Measurements from ENCODE around the gene VWA3A. TPM values are rescaled to one million over a fixed set of nuclear protein-coding genes. Genes with fewer than 3 reads are reported as not detected.

VWA3A gene
- total RNA-seq, 1 donor = under 0.01 TPM

DNA sequence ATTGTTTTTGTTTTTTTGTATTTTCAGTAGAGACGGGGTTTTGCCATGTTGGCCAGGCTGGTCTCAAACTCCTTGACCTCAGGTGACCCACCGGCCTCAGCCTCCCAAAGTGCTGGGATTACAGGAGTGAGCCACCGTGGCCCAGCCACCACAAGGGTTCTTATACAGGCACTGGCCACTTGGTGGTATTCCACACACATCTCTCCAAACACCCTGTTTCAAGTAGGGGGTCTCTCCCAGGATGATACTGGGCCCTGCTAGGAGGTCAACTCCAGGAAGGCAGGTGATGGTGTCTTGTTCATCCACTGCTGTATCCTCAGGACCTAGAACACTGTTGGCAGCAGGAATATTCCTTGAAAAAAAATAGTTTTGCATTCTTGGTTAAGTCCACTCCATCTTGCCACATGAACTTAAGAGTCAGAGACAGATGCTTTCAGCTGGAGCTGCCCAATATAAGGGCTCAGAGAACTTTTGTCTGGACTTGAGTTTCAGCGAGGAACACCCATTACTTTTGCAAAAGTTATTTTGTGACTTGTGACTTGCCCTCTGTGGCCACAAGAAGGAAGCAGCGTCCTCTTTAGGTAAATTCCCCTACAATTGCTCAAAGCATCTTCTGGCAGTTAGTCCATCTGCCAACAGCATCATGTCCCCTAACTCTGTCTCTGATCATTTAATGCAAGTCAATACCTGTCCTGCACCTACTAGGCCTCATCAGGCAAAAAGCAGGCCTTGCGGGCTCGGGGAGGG lies 106.4 kb downstream of the VWA3A start:
- no peak overlapping the region for H3K4me3 ChIP-seq (ENCODE audit: low read depth, low read length)
- TF ChIP-seq CTCF (IDR thresholded peaks at IDR 0.05; ENCODE audit: insufficient read depth, low read depth, low read length) = peak; percentile 1
- no peak for DNase-seq (ENCODE audit: low read depth)

GRCh38 chr16:22202261-22202637 lies 109.9 kb downstream of the VWA3A start:
- TF ChIP-seq CTCF (IDR thresholded peaks at IDR 0.05; ENCODE audit: insufficient read depth, low read depth, low read length) = no peak
- H3K4me3 ChIP-seq (ENCODE audit: low read depth, low read length) = no peak overlapping the region
- DNase-seq (ENCODE audit: low read depth) = no peak

- no peak for DNase-seq (ENCODE audit: low read depth)
- no peak for TF ChIP-seq CTCF (IDR thresholded peaks at IDR 0.05; ENCODE audit: insufficient read depth, low read depth, low read length)
- H3K4me3 ChIP-seq (ENCODE audit: low read depth, low read length) = no peak overlapping the region
Observed at GRCh38 chr16:22203091-22203490, 110.8 kb downstream of the VWA3A start.

DNA sequence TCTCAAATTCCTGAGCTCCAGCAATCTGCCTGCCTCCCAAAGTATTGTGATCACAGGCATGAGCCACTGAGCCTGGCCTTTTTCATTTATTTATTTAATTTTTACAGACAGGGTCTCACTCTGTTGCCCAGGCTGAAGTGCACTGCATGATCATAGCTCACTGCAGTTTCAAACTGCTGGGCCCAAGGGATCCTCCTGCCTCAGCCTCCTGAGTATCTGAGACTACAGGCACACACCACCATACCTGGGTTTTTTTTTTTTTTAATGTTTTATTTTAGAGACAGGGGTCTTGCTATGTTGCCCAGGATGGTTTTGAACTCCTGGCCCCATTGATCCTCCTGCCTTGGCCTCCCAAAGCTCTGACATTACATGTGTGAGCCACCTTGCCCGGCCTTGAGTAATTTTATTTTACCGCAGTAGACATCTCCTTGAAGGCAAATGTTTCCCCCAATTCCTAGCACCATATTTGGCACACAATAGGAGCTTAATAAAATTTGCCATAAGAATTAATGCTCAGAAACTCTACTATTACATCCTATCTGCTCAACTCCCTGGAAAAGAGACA lies 111.8 kb downstream of the VWA3A start:
- H3K4me3 ChIP-seq (ENCODE audit: low read depth, low read length) = no peak overlapping the region
- TF ChIP-seq CTCF (IDR thresholded peaks at IDR 0.05; ENCODE audit: insufficient read depth, low read depth, low read length) = no peak
- DNase-seq (ENCODE audit: low read depth) = no peak

- no peak for TF ChIP-seq CTCF (IDR thresholded peaks at IDR 0.05; ENCODE audit: insufficient read depth, low read depth, low read length)
- peak overlapping the region; percentile 83 for H3K4me3 ChIP-seq (ENCODE audit: low read depth, low read length)
- DNase-seq (ENCODE audit: low read depth) = no peak
Observed at GRCh38 chr16:22205577-22206012, 113.3 kb downstream of the VWA3A start.

DNA sequence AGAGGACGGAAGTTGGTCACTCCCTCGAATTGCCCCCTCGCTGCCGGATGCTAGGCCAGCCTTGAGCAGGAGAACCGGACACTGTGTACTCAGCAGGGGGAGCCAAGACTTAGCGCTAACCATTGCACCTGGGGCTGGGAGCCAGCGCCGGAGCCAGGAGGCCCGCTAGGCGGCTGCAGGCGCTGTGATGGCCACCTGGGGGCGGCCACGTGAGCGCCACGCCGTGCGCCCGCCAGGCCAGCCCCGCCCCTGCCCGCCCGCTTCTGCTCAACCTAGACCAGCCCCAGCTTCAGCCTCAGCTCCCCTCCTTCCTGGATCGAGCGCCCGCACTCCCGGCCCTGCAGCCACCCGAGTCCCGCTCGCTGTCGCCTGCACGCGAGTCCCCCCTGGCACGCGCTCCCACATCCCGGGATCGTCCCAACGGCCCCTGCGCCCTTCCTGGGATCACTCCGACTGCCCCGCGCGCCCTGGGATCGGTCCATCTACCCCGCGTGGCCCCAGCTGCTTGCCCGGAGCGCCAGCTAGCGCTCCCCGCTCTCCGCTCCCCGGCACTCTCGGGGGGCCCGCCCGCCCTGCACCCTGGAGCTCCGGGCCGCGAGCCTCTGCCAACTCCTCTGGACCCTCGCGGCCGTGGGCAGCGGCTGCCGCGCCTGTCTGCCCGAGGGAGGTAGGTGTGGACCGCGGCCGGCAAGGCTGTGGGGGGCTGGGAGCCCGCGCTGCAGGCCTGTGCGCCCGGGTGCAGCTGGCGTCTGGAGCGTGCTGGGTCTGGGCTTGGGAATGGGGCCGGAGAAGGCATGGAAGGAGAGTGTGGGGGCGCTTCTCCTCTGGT lies 113.9 kb downstream of the VWA3A start, which contains the start of gene EEF2K:
Gene EEF2K (plus strand): TSS at position 266 of the 829 bp plus-strand sequence. CDS start 19,452 bp downstream, outside the sequence.
- DNase-seq (ENCODE audit: low read depth) = peak; percentile 97
- peak; percentile 61 for TF ChIP-seq CTCF (IDR thresholded peaks at IDR 0.05; ENCODE audit: insufficient read depth, low read depth, low read length)
- peak within 1 kb of the TSS; percentile 83 for H3K4me3 ChIP-seq (ENCODE audit: low read depth, low read length)

Other genes starting within 250 kb of the VWA3A start
- 48.8 and 62.8 TPM in 2 replicates for gene NPIPB4, start 234.8 kb upstream of the VWA3A start, total RNA-seq
- 148 and 225 TPM in 2 replicates for gene UQCRC2, start 139.2 kb upstream of the VWA3A start, total RNA-seq
- gene PDZD9, start 91.4 kb upstream of the VWA3A start, total RNA-seq = not detected in 2 replicates
- gene MOSMO, start 84.4 kb upstream of the VWA3A start, total RNA-seq = 18.4 and 19.0 TPM in 2 replicates
- gene SDR42E2, start 70.0 kb downstream of the VWA3A start, total RNA-seq = not detected in 2 replicates
- 26.3 and 30.0 TPM in 2 replicates for gene EEF2K, start 113.7 kb downstream of the VWA3A start, total RNA-seq
- gene POLR3E, start 204.9 kb downstream of the VWA3A start, total RNA-seq = 19.0 and 31.5 TPM in 2 replicates

Measured in fibroblast of villous mesenchyme (primary cell).